ENCODE data around the gene GLYATL1.

The GLYATL1 gene

DNA sequence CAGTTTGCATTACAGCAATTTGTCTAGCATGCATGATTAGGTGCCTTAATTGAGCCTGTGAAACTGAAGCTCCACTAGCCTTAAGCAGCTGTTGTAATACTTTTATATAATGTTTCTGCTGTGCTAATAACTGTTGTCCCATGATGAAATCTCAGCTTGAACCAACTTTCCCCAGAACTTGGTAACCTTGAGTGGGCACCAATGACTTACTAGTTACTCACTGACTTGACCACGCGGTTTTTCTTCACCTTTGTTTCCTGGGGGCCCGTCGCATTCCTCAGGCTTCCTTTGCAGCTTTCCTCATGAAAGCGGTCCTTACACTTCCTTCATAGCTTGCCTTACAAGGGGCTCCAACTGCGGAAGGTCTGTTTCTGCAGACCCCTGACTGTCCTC, 11.2 kb upstream of the GLYATL1 start:
- Histone ChIP-seq H3K79me2 (no peaks in the 10 kb centered on the region), H3K4me2 (ENCODE audit: low read length) (peak overlapping the region; percentile 18), H3K27ac (no peak overlapping the region), H3K9me3 (ENCODE audit: control insufficient read depth, low read length) (no peaks in the 10 kb centered on the region), H2AFZ (peak overlapping the region; percentile 70), H3K27me3 (ENCODE audit: control insufficient read depth, insufficient read depth, low read length) (no peaks in the 10 kb centered on the region), H3K9ac (no peak overlapping the region), H3K4me1 (no peaks in the 10 kb centered on the region), H3K36me3 (ENCODE audit: control insufficient read depth, insufficient read depth, low read length) (no peaks in the 10 kb centered on the region), H3K4me3 (ENCODE audit: low read depth, low read length) (no peak overlapping the region)
- TF ChIP-seq, protein P1, sequence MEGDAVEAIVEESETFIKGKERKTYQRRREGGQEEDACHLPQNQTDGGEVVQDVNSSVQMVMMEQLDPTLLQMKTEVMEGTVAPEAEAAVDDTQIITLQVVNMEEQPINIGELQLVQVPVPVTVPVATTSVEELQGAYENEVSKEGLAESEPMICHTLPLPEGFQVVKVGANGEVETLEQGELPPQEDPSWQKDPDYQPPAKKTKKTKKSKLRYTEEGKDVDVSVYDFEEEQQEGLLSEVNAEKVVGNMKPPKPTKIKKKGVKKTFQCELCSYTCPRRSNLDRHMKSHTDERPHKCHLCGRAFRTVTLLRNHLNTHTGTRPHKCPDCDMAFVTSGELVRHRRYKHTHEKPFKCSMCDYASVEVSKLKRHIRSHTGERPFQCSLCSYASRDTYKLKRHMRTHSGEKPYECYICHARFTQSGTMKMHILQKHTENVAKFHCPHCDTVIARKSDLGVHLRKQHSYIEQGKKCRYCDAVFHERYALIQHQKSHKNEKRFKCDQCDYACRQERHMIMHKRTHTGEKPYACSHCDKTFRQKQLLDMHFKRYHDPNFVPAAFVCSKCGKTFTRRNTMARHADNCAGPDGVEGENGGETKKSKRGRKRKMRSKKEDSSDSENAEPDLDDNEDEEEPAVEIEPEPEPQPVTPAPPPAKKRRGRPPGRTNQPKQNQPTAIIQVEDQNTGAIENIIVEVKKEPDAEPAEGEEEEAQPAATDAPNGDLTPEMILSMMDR (IDR thresholded peaks at IDR 0.05) = no peak

GRCh38 chr11:58928691-58929090, 10.6 kb upstream of the GLYATL1 start:
- Histone ChIP-seq H3K9me3 (ENCODE audit: control insufficient read depth, low read length) (no peaks in the 10 kb centered on the region), H3K4me1 (no peaks in the 10 kb centered on the region), H3K9ac (no peak overlapping the region), H3K4me3 (ENCODE audit: low read depth, low read length) (no peak overlapping the region), H3K27me3 (ENCODE audit: control insufficient read depth, insufficient read depth, low read length) (no peaks in the 10 kb centered on the region), H3K27ac (no peak overlapping the region), H2AFZ (no peak overlapping the region), H3K79me2 (no peaks in the 10 kb centered on the region), H3K4me2 (ENCODE audit: low read length) (no peak overlapping the region), H3K36me3 (ENCODE audit: control insufficient read depth, insufficient read depth, low read length) (no peaks in the 10 kb centered on the region)
- TF ChIP-seq, protein P1 (IDR thresholded peaks at IDR 0.05) = no peak

DNA sequence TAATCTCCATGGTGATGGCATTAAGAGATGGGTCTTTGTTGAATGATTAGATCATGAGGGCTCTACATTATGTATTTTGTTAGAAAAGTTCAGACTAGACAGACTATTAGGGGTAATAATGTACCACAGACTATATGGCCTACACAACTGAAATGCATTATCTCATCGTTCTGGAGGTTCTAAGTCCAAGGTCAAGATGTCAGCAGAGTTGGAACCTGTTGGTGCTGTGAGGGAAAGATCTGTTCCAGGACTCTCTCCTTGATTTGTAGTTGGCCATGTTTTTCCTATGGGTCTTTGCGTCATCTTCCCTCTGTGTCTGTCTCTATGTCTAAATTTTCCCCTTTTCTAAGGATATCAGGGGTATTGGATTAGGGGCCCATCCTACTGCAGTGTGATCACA, 8.4 kb upstream of the GLYATL1 start:
- Histone ChIP-seq H3K27me3 (ENCODE audit: control insufficient read depth, insufficient read depth, low read length) (no peaks in the 10 kb centered on the region), H3K4me1 (no peaks in the 10 kb centered on the region), H3K4me3 (ENCODE audit: low read depth, low read length) (no peak overlapping the region), H3K79me2 (no peaks in the 10 kb centered on the region), H2AFZ (no peak overlapping the region), H3K4me2 (ENCODE audit: low read length) (no peak overlapping the region), H3K36me3 (ENCODE audit: control insufficient read depth, insufficient read depth, low read length) (no peaks in the 10 kb centered on the region), H3K27ac (no peak overlapping the region), H3K9me3 (ENCODE audit: control insufficient read depth, low read length) (no peaks in the 10 kb centered on the region), H3K9ac (no peak overlapping the region)
- TF ChIP-seq, protein P1 (IDR thresholded peaks at IDR 0.05) = no peak

DNA sequence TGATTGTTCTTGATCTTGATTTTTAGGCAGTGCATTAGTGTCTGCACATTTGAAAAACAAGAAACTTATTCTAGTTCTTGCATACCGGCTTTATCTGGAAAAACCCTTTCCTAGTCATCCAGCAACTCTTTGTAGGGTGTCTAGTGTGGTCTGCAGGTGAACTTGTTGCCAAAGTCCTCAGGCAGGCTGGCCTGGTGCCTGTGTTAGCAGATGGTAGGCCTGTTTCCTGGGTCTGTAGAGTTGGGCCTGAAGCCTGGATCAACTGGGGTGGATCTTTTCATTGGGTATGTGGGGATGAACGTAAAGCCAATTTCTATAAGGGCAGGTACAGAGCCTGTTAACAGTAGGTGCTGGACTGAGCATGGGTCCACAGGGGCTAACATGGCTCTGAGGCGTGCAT, 5.6 kb upstream of the GLYATL1 start:
- H3K4me2 ChIP-seq (ENCODE audit: low read length) = no peak overlapping the region
- TF ChIP-seq, protein P1 (IDR thresholded peaks at IDR 0.05) = no peak
- no peak overlapping the region for H3K27ac ChIP-seq
- no peak overlapping the region for H2AFZ ChIP-seq
- H3K27me3 ChIP-seq (ENCODE audit: control insufficient read depth, insufficient read depth, low read length) = no peaks in the 10 kb centered on the region
- H3K9me3 ChIP-seq (ENCODE audit: control insufficient read depth, low read length) = no peaks in the 10 kb centered on the region
- no peaks in the 10 kb centered on the region for H3K79me2 ChIP-seq
- no peak overlapping the region for H3K9ac ChIP-seq
- no peaks in the 10 kb centered on the region for H3K36me3 ChIP-seq (ENCODE audit: control insufficient read depth, insufficient read depth, low read length)
- H3K4me3 ChIP-seq (ENCODE audit: low read depth, low read length) = no peak overlapping the region
- H3K4me1 ChIP-seq = no peaks in the 10 kb centered on the region

- Histone ChIP-seq H3K4me3 (ENCODE audit: low read depth, low read length) (no peak overlapping the region), H3K27ac (no peak overlapping the region), H3K79me2 (no peaks in the 10 kb centered on the region), H2AFZ (no peak overlapping the region), H3K9ac (no peak overlapping the region), H3K27me3 (ENCODE audit: control insufficient read depth, insufficient read depth, low read length) (no peaks in the 10 kb centered on the region), H3K36me3 (ENCODE audit: control insufficient read depth, insufficient read depth, low read length) (no peaks in the 10 kb centered on the region), H3K4me2 (ENCODE audit: low read length) (no peak overlapping the region), H3K9me3 (ENCODE audit: control insufficient read depth, low read length) (no peaks in the 10 kb centered on the region), H3K4me1 (no peaks in the 10 kb centered on the region)
- TF ChIP-seq, protein P1 (IDR thresholded peaks at IDR 0.05) = no peak
These were observed 4.3 kb upstream of the GLYATL1 start for GRCh38 chr11:58934945-58935513.
